OCI-LY1 (cell line): ENCODE results near the gene KAT7.

Experiments
- CTCF ChIP-seq: fragments of 200-600 bp; sonication (generic), shearing (Covaris generic); IDR thresholded peaks from 2 replicates; pipeline ENCODE4 v1.5.1; 2017; ENCODE audit warnings: mild to moderate bottlenecking, antibody characterized with exemption, low read length, moderate library complexity, mixed read lengths
- EZH2 ChIP-seq: fragments of 200-600 bp; sonication (generic), shearing (Covaris generic); IDR thresholded peaks from 2 replicates; pipeline ENCODE4 v1.8.0; 2017; ENCODE audit warnings: borderline replicate concordance, mixed run types, mild to moderate bottlenecking, antibody characterized with exemption, low read length, moderate library complexity, mixed read lengths

DNA sequence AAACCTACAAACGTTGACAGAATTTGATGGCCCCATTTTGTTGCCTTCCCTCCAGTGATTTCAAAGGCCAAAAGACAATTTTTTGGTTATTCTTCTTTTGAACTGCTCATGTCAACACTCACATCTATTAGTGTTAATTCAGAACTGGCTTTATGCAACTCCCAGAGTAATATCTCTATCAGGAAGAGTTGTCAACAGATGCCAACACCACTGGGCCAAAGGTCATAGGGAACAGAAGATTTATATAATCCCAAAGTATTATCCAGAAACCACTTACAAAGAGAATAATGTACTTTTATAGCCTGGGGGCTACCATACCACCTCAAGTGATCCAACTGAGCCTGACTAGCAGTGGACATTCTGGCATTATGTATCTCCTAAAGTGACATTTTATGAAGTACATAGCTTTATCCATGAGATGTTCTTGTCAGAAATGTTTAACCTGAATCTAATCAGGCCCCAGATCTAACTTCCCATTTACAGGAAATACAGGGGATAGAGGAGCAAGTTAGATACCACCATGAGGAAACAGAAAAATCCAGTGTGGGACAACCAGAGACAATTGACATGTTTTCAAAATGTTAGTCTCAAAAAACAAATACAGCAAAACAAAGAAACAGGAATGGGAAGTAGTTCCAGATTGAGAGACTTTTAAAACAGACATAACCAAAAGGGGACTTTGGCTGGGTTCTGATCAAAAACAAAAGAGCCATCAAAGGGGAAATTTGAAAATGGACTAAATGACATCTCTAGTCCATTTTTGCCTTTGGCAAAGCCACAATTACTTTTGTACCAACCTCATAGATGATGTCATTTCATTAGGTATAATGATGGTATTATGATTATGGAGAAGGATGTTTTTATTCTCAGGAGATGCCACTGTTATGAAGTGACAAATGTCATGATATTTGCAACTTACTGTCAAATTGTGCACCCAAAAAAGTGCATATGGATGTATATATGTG lies 43.0 kb upstream of the KAT7 start:
- no peak for TF ChIP-seq CTCF
- TF ChIP-seq EZH2 = no peak
